HG02798 (cell line): ENCODE measurements around the gene NDUFA8.

ENCODE experiments used
- ATAC-seq: cut with Tn5 transposase; IDR thresholded peaks from one replicate; pipeline ENCODE4 v1.9.1; 2021; ENCODE audit warnings: mild to moderate bottlenecking; ENCODE audit not compliant: unreplicated experiment, poor library complexity

Gene NDUFA8

GRCh38 chr9:122140368-122141193, 19.0 kb downstream of the NDUFA8 start:
- no peak for ATAC-seq

- no peak for ATAC-seq
These were observed 20.9 kb downstream of the NDUFA8 start for GRCh38 chr9:122138560-122139268.

GRCh38 chr9:122135529-122135859, 24.1 kb downstream of the NDUFA8 start:
- ATAC-seq = no peak

- ATAC-seq = no peak
These were observed 24.6 kb downstream of the NDUFA8 start for GRCh38 chr9:122134822-122135528.

GRCh38 chr9:122133984-122134535, 25.5 kb downstream of the NDUFA8 start:
- ATAC-seq = no peak

GRCh38 chr9:122133263-122133983, 26.2 kb downstream of the NDUFA8 start:
- ATAC-seq = no peak

GRCh38 chr9:122132539-122132938, 27.0 kb downstream of the NDUFA8 start:
- no peak for ATAC-seq

GRCh38 chr9:122131401-122132001, 28.1 kb downstream of the NDUFA8 start:
- ATAC-seq = no peak

- no peak for ATAC-seq
These were observed 28.7 kb downstream of the NDUFA8 start for GRCh38 chr9:122130837-122131236.

- ATAC-seq = no peak
These were observed 29.6 kb downstream of the NDUFA8 start for GRCh38 chr9:122129969-122130368.

GRCh38 chr9:122128969-122129343, 30.6 kb downstream of the NDUFA8 start:
- no peak for ATAC-seq

- no peak for ATAC-seq
These were observed 31.3 kb downstream of the NDUFA8 start for GRCh38 chr9:122128007-122128968.

GRCh38 chr9:122127396-122127798, 32.2 kb downstream of the NDUFA8 start:
- ATAC-seq = no peak

GRCh38 chr9:122126331-122127261, 33.0 kb downstream of the NDUFA8 start:
- no peak for ATAC-seq

- no peak for ATAC-seq
These were observed 33.9 kb downstream of the NDUFA8 start for GRCh38 chr9:122125509-122126330.

GRCh38 chr9:122125158-122125508, 34.4 kb downstream of the NDUFA8 start:
- ATAC-seq = peak; percentile 78

- no peak for ATAC-seq
These were observed 35.1 kb downstream of the NDUFA8 start for GRCh38 chr9:122124528-122124927.
